Measurements from ENCODE around the gene RASSF3.
"Not testable (repeated sequence)": the region's sequence is repeated elsewhere in the genome, so short reads cannot be mapped to it uniquely, and the experiment has no call there.

DNA sequence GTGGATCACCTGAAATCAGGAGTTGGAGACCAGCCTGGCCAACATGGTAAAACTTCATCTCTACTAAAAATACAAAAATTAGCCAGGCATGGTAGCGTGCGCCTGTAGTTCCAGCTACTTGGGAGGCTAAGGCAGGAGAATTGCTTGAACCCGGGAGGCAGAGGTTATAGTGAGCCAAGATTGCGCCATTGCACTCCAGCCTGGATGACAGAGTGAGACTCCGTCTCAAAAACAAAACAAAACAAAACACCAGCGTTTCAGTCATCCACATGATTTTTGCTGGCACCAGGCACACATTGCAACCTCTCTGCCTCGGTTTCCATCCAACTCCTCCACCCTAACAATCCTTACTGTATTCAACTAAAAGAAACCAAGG lies 26.9 kb upstream of the RASSF3 start:
- not testable (repeated sequence) for TF ChIP-seq CTCF, POLR2A (IDR thresholded peaks at IDR 0.05)

Data from heart left ventricle (tissue), 13 donors.